SIG-M5 (cell line): ENCODE measurements around the gene ADAMTS17.
"Not testable (repeated sequence)": the region's sequence is repeated elsewhere in the genome, so short reads cannot be mapped to it uniquely, and the experiment has no call there.

ENCODE experiments used
- DNase-seq: peaks from one replicate; lab custom pipeline; 2025; lab: John Stamatoyannopoulos, UW

Gene ADAMTS17

DNA sequence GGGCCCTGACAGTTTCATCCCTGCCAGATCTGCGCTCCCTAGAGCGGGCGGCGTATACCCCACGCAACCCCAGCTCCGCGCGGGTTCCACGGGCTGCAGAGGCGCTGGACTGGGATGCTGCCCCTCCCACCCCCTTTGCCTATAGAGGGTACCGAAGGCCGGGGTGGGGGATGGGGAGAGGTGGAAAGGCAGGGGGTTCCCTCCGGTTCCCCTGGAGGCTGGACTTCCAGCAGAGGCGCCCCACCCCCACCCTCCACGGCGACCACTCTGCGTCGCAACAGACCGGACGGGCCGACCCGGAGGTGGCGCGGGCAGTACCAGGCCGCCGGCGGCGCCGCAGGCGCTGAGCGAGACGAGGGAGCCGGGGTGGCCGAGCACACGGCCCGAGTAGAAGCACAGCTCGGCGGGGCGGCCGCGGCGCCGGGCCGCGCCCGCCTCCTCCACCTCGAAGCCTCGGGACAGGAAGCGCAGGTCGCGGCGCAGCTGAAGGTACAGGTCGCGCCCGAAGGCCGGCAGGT is 995 bp downstream of the ADAMTS17 start:
- DNase-seq: no peak

DNA sequence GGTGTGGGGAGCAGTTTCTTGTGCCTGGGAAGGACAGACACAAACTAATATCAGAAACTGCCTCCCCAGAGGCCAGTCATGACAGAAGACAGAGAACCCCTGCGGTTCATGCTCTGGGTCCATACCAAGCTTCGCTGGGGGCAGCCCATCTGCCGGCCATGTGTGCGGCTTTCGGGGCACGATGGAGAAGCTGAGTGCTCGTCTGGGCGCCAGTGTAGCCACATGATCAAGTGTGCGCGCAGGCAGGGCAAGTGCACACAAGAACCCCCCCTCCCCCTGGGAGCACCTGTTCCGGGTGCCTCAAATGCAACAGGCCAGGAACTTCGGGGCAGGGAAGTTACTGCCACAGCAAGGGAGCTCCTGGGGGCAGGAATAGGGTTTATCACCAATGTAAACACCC is 1.8 kb downstream of the ADAMTS17 start:
- no peak for DNase-seq

DNA sequence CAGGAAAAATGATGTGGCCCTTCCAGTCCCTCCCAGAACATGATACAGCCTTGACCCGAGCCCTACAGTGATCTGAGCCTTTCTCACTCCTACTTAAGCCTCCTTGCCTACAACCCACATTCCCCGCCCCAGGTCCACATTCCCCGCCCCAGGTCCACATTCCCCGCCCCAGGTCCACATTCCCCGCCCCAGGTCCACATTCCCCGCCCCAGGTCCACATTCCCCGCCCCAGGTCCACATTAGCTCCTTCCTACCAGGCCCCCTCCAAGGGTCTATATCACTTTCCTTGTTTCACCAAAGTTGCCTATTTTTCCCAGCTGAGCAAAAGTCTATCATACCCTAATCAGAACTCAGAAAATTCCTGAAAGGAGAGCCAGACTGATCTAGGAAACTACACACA is 2.3 kb downstream of the ADAMTS17 start:
- DNase-seq: not testable (repeated sequence)

DNA sequence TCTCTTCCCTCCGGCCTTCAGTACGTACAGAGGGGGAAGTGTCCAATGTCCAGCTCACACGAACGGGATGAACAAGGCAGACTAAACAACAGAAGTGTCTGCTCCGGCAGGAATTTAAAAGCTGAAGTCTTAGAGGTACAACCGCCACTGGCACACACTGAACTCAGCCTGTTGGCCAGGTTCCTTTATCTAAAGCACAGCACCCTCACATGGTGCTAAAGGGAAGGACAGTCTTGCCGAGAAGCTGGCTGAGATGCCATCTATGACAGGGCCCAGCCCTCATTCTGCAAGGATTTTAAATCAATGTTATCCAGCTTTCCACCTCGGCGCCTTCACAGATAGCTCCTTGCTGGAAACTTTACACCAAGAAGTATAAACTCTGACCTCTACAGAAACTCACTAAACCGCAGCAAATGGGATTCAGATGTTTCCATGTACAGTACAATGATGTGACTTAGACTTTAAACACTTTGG is 2.8 kb downstream of the ADAMTS17 start:
- no peak for DNase-seq

DNA sequence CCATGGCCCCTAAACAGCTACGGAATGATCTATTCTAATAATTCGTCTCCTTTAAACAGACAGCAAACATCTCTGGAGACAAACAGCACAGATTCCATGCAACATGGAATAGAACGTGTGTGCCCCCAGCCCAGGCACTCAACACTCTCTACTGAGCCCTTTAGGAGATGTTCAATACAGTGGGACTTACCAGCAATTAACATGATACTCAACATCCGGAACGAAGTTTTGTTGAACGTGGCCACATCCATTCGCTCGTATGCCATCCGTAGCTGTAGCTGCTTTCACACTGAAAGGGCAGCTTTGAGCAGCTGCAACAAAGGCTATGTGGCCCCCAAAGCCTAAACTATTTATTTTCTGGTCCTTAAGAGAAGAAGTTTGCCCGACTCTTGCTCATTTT is 3.5 kb downstream of the ADAMTS17 start:
- no peak for DNase-seq

DNA sequence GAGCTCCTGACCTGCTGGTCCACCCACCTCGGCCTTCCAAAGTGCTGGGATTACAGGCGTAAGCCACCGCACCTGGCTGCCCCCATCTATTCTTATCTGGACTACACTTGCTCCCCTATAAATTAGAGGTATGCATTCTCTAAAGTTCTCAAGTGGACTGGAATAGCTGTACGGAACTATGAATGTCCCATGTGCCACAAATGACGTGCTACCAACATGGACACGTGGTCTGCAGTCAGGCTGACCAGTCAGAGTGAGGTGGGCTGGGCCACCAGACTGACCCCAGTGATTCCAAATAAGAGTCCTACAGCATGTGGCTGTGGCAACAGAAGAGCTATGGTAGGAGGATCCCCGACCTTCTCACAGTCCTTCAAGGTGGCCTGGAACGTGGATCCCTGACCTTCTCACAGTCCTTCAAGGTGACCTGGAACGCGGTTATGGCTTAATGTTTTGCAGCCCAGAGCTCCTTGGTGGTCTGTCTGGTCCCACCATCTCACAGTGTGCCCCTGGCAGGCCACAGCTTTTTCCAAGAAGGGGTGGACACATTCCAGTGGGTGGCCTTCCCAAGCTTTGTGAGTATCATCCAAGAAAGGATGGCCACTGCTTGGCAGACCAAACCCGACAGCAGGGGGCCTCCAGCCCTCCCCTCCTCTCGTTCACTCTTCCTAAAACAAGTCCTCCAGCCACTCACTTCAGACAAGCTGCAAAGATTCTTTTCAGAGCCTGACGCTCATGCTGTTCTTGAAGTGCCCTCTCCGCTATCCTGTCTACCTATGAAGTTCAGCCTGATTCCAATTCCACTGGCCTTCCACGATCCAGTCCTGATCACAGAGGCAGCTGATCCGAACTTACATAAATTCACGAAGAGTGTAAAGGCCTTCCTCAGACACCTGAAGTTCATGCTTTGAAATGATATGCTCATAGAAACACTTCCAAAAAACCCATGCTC is 4.4 kb downstream of the ADAMTS17 start:
- DNase-seq: no peak

DNA sequence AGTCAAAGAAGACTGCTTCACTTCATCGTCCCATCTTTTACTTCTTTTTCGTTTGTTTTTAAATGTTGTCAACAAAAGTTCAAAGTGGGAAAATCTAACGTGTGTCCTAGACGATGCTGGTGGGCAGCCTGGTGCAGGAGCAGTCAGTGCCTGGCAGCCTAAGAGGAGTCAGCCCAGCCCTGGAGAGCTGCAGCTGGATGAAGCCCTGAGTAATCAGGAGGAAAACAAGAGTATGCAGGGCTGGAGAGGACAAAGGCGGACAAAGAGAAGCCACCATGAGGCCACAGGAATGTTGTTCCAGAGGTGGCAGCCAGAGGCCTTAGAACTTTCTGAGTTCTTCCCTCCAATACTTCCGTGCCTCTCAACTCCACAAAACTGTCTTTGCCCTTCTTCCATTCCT is 5.7 kb downstream of the ADAMTS17 start:
- DNase-seq: no peak

DNA sequence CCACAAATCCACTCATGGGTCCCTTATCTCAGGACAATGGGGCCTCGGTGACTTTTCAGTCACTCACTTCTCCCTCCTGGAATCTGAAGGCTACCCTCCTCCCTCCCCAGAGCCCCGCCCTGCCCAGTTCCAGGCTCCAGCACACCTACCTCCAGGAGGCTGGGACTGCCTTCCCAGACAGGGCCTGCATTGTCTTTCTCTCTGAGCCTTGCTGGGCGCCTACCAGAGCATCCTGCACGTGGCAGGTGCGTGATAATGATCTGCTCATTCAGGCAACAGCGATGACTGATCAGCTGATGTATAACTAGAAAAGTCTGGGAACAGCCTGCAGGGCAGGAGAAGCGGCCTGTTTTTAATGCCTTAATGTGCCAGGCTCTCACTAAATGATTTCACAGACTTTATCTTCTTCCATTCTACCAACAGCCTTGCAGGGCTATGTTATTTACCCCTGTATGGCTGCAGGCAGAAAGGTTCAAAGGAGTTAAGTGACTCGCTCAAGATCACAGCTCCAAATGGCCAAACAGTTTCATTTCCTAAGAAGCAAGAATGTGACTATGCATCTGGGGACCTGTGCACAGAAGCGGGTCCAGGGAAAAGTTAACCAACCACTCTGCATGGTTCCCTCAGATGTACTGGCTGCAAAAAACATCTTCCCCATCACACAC is 6.3 kb downstream of the ADAMTS17 start:
- DNase-seq: no peak

DNA sequence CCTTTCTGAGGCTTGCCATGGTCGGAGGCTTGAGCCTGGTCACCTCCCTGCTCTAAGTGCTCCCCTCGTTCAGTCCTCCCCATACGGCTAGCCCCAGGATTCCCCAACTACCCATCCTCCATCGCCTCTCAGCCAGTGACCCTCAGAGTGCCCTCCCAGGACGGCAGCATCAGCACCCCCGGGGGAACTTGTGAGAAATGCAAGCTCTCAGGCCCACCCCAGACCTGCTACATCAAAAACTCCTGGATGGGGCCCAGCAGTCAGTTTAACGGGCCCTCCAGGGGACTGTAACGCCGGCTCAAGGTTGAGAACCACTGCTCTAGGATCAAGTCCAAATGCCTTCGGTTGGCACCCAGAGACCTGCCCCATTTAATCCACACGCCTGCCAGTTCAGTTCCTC is 6.9 kb downstream of the ADAMTS17 start:
- DNase-seq: no peak

DNA sequence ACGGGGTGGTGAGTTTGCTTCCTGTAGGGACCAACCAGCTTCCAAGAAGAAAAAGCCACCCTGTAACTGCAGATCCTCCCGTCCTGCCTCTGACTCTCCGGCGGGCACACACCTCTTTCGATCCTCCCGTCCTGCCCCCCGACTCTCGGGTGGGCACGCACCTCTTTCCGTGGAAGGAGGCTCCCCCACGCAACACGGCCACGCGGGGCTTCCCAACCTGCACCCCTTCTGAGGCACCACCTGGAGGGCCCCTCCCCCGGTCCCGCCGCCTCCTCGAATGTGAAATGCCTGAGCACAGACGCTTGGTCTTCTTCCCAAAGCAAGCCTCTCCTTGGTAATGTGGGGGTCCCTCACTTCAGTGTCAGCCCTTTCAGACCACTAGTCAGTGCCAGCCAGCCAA is 7.3 kb downstream of the ADAMTS17 start:
- DNase-seq: no peak

DNA sequence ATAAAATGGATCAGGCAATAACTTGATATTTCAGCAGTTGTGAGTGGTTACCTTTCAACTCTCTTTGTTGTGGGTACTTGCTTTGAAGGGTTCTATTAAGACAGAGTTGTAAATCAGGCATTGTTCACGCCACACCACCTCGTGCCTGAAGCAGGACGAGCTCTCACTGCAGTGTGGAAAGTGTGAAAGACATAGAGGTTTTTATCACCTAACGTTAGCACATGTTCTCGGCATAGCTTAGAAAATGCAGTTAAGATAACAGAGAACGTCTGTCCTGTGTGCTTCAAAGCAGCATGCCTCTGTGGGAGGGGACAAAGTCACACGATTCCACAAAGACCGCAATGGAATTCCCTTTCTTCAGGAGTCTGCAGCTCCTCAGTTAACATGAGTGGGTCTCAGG is 7.8 kb downstream of the ADAMTS17 start:
- no peak for DNase-seq

DNA sequence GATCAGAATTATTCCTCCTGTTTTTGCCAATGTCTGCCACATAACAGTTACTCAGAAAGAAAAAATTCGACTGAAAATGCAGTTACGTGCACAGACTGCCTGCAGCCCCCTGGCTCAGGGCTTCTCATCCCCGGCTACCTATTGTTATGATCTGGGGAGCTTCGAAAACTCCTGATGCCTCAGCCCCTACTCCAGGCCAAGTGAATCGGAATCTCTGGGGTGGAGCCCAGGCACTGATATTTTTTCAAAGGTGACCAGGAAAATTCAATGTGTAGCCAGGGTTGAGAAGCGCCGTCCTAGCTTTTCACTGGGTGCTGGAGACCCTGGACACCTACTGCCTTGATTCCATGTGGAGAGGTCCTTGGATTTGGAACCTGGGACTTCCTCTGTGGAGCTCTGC is 8.5 kb downstream of the ADAMTS17 start:
- DNase-seq: no peak

DNA sequence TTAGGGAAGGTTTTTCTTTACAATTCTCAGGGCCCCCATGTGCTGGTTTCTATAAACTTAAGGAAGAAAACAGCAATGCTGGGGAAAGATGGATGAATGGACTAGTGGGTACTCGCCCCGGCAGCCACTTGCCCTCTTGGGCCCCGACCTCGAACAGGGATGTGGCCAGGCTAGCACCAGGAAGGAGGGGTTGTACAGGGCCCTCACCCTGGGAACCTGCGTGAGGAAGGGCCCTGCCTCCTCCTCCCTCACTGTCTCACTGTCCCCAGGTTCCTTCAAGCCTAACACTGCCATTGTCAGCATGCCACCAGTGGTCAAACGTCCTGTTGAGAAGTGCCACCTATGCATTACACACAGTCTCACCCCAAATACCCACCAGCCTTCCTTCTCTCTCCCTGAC is 9.1 kb downstream of the ADAMTS17 start:
- DNase-seq: no peak

DNA sequence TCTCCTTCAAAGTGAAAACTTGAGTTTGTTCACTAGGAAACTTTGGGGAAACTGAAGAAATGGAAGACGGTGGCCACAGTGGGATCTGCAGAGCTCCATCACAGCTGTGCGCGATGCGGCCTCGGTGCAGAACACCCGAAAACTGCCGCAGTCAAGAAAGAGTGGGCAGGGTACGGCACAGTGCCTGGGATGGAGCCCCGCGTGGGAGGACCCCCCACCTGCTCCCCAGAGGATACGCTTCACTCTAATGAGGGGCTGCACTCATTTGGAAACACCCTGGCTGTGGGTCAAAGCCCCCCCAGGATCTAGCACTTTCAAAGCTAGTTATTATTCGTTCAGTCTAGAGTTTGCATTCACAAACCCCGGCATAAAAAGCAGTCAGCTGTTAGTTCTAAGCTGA is 9.5 kb downstream of the ADAMTS17 start:
- DNase-seq: no peak

DNA sequence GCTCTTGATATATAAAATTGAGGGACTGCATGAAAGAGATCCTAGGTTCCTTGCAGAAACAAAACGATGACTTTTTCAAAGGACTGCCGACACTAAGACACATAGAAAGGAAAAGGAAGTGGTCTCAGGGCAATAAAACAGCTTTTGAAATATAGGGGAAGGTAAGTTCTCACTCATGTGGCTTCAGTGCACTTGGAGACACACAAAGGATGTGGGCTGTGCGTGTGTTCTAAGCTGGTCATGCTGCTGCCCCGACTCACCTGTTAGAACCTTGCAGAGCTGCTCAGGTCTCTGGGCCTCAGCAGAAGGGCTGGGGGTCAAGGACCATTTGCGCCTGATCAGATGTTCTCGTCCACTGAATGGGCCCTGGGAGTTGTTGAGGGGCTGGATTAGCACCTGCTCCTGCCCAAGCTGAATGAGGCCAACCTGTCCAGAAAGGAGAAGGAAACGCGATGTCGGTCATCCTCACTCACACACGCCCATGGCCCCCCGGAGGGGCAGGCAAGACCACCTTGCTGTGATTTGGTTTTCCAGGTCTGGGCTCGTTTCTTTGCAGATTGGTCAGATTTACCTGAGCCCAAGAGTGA is 11.1 kb downstream of the ADAMTS17 start:
- DNase-seq: no peak

DNA sequence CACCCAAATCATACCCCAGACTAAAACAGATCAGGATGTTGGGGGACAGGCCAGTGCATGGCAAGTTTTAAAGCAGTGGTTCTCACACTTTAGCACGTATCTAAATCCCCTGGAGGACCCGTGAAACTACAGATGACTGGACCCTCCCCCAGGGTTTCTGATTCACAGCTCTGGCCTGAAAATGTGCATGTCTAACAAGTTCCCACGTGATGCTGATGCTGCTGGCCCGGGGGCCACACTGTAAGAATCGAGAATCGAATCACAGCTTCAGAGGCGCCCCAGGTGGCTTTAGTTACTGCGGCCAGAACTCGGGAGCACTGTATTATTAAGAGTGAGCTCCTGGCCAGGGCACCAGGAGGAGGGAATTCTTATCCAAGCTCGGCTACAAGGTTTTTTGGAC is 11.6 kb downstream of the ADAMTS17 start:
- no peak for DNase-seq

DNA sequence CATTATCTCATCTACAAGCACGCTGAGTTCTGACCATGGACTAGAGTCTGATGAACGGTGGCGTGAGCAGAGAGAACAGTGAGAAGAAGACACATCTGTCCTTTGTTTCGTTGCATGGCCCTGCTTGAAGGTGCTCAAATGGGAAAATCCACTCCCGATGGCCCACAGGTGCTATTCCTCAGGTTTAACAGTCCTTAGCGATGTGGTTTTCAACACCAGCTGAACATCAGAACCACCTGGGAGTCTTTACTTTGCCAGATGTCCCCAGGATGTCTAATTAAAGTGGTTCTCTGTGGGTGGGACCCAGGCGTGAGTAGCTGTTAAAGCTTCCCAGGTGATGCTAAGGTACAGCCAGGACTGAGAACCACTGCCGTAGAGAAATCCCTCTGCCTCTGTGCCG is 13.0 kb downstream of the ADAMTS17 start:
- no peak for DNase-seq

DNA sequence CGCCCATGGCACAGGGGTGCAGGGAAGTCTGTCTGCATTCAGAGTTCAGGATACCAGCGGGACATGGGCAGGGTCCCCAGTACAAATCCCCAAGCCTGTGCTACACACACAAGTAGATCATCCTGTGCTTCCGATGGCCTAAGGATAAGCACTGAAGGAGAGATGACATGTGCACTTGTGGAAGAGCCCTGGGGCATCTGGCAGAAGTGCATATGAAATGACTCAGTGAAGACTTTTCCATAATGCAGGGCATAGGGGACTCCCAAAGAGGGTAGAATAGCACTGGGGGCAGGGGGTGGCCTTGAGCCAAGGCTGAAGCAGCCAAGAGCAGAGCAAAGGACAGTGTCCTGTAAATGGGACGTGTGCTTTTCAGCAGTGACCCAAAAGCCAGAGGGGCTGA is 22.9 kb downstream of the ADAMTS17 start:
- DNase-seq: no peak

DNA sequence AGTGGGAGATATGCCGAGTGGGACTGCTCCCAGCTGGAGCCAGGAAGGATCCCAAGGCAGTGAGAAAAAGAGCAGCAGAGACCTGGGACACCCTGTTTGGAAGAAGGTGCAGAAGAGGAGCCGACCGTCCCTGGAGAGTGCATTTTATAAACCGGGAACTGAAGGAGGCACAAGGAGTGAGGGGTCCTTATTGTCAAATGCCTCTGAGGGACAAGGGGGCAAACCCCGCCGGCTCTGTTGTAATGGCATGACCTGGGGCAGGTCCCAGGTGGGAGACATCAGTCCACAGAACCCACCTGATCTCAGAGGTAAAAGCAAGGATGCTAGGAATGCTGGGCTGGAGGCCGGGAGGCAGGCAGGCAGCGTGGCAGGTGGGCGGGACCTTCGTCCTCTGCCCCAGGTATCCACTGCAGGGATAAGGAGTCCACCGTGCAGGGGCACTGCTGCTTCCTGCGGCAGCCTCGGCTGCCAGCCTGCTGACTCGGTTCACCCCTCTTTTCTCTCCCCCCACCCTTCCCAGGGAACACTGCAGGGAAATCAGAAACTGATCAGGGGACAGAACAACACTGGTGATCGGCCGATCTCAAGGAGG is 26.9 kb downstream of the ADAMTS17 start:
- DNase-seq: no peak

DNA sequence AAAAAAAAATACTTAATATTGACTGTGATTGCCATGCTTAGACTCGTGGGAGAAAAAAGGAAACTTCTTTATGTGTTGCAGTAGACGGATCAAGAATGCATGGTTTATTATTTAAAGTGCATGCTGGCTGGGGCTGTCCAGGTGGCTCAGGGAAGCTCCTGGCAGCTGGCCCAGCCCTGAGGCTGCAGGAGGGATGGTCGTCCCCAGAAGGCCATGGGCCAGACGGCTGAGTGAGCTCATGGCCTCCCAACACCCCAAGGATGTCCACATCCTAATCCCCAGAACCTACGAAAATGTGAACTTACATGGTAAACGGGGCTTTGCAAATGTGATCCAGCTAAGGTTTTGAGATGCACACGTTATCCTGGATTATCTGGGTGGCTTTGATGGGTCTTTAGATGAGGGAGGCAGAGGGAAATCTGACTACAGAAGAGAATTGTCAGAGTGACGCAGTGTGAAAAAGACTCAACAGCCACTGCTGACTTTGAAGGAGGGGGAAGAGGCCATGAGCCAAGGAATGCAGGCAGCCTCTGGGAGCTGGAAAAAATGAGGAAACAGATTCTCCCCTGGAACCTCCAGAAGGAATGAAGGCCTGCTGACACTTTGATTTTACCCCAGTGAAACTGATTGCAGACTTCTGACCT is 29.8 kb downstream of the ADAMTS17 start:
- DNase-seq: no peak

DNA sequence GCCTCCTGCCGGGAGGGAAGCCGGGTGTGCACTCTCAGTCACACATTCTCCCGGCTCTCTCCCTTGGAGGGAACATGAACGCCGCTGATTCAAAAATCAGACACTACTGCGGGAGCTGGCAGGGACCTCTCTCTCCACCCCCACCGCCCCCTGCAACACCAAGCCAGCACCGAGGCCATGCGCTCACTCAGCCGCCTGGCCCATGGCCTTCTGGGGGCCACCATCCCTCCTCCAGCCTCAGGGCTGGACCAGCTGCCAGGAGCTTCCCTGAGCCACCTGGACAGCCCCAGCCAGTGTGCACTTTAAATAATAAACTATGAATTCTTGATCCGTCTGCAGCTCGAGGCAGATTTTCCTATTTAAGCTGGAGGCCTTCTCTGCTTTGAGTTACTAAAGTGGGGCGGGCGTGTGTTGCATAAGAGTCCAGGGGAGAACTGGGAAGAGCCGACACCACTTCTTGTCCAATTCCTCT is 30.6 kb downstream of the ADAMTS17 start:
- DNase-seq: no peak
